ENCODE data around the gene MPHOSPH6. TPM values are rescaled to one million over a fixed set of nuclear protein-coding genes. Genes with fewer than 3 reads are reported as not detected.

The MPHOSPH6 gene
- total and polyA plus RNA-seq, 2 of the 13 experiments (the other 11 are each of a cell fraction or from before 2014, with no cell fraction given), result 28.4 to 76.4 TPM

- TF ChIP-seq SATB2 (CRISPR knock-in tag; IDR thresholded peaks at IDR 0.05), result peak; percentile 95
- TF ChIP-seq POGK (CRISPR knock-in tag; conservative IDR thresholded peaks at IDR 0.05), result peak; percentile 92
- peak; percentile 41; the same call in 1 of the 2 replicates for TF ChIP-seq ATF5 (CRISPR knock-in tag; IDR thresholded peaks at IDR 0.05; ENCODE audit: low read depth)
- TF ChIP-seq PPARG (CRISPR knock-in tag; conservative IDR thresholded peaks at IDR 0.05), result peak; percentile 71
- no peak; the same call in 1 of the 2 replicates for TF ChIP-seq ZNF337 (CRISPR knock-in tag; IDR thresholded peaks at IDR 0.05; ENCODE audit: borderline replicate concordance, low read depth)
- TF ChIP-seq ZNF552 (CRISPR knock-in tag; IDR thresholded peaks at IDR 0.05; ENCODE audit: borderline replicate concordance), result peak; percentile 45; the same call in 1 of the 2 replicates
- TF ChIP-seq CCAR2 (optimal IDR thresholded peaks at IDR 0.05; ENCODE audit: low read depth, low read length), result no peak
- 0 out of 2 replicates have a peak, but pooled peaks have one; percentile 69 for TF ChIP-seq NPAS2 (CRISPR knock-in tag; IDR thresholded peaks at IDR 0.05; ENCODE audit: borderline replicate concordance)
- TF ChIP-seq FIP1L1 (IDR thresholded peaks at IDR 0.05; ENCODE audit: borderline replicate concordance, insufficient read depth, low read depth, low read length), result peak; percentile 71; the same call in 1 of the 2 replicates
- TF ChIP-seq ZFP36L1 (CRISPR knock-in tag; IDR thresholded peaks at IDR 0.05), result 0 out of 2 replicates have a peak, but pooled peaks have one; percentile 61
- no peak; the same call in 1 of the 2 replicates for TF ChIP-seq KLF9 (CRISPR knock-in tag; IDR thresholded peaks at IDR 0.05; ENCODE audit: low read depth)
- no peak for TF ChIP-seq GPN1 (CRISPR knock-in tag; IDR thresholded peaks at IDR 0.05; ENCODE audit: borderline replicate concordance)
- TF ChIP-seq JARID2 (CRISPR knock-in tag; IDR thresholded peaks at IDR 0.05; ENCODE audit: insufficient replicate concordance), result no peak
- TF ChIP-seq NONO (IDR thresholded peaks at IDR 0.05), result no peak
- peak; percentile 99 for TF ChIP-seq NONO (CRISPR knock-in tag; conservative IDR thresholded peaks at IDR 0.05)
- peak; percentile 82 for TF ChIP-seq ZBTB4 (CRISPR knock-in tag; IDR thresholded peaks at IDR 0.05; ENCODE audit: borderline replicate concordance)
- peak; percentile 88 for TF ChIP-seq ZNF839 (CRISPR knock-in tag; IDR thresholded peaks at IDR 0.05; ENCODE audit: borderline replicate concordance)
- peak; percentile 94 for TF ChIP-seq SPEN (CRISPR knock-in tag; IDR thresholded peaks at IDR 0.05; ENCODE audit: low read depth)
- peak; percentile 87; the same call in 1 of the 2 replicates for TF ChIP-seq ZNF710 (CRISPR knock-in tag; IDR thresholded peaks at IDR 0.05; ENCODE audit: borderline replicate concordance)
Observed at GRCh38 chr16:82169861-82170845, at the start of gene MPHOSPH6 (continued).

Data from HepG2 (cell line).